Endothelial cell of hepatic sinusoid (primary cell): ENCODE measurements around the gene DDR2.
"Not testable (repeated sequence)": the region's sequence is repeated elsewhere in the genome, so short reads cannot be mapped to it uniquely, and the experiment has no call there.

ENCODE experiments used
- in situ Hi-C: cut with HindIII; loops from 2 replicates; pipeline ENCODE4 v1.10.0; 2017; ENCODE audit warnings: low sequenced_read_pairs

Gene DDR2

DNA sequence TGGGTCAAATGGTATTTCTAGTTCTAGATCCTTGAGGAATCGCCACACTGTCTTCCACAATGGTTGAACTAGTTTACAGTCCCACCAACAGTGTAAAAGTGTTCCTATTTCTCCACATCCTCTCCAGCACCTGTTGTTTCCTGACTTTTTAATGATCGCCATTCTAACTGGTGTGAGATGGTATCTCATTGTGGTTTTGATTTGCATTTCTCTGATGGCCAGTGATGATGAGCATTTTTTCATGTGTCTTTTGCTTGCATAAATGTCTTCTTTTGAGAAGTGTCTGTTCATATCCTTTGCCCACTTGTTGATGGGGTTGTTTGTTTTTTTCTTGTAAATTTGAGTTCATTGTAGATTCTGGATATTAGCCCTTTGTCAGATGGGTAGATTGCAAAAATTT lies 175.2 kb downstream of the DDR2 start:
- in situ Hi-C loops = not testable (repeated sequence)

DNA sequence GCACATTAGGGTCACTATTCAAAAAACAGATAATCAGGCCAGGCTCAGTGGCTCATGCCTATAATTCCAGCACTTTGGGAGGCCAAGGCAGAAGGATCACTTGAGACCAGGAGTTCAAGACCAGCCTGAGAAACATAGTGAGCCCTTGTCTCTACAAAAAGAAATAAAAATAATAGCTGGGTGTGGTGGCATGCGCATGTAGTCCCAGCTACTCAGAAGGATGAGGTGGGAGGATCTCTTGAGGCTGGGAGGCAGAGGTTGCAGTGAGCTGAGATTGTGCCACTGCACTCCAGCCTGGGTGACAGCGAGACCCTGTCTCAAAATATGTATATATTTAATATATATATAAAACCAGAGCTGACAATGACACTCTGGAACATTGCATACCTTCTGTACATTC lies 180.1 kb downstream of the DDR2 start:
- in situ Hi-C loops = not testable (repeated sequence)

DNA sequence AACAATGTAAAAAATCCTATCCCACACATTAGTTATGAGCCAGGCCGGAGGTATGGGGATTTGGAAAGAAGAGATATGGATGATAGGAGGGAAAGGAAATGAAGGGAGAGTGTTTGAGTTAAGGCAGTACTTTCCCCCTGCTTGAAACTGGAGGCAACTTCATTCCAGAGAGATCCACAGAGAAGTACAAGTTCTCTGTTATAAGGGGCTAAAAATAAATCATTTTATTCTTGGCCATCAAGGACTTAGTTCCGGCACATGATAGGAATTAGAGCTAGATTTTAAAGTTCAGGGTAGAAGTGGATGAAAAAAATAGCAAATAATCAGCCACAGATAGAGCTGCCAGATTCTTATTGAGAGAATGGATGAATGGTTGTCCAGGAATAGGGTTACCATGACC lies 185.9 kb downstream of the DDR2 start:
- in situ Hi-C loops = not testable (repeated sequence)

DNA sequence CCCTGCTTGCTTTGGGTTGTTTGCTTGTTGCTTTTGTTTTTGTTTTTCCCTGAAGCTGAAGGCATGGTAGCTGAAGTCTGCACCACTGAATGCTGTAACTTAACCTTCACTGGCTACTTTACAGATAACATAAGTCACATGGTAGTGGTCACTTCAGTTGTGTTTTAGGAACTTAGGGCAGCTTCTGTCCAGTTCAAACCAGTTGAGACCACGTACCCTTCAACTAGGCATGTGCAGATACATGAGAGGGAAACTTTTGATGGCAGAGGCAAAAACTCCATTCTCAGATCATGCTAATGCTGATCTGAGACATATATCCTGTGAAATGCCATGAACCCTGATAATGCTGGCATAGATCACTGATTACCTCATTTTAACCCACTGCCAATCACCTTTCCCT lies 186.4 kb downstream of the DDR2 start:
- in situ Hi-C loops = not testable (repeated sequence)

DNA sequence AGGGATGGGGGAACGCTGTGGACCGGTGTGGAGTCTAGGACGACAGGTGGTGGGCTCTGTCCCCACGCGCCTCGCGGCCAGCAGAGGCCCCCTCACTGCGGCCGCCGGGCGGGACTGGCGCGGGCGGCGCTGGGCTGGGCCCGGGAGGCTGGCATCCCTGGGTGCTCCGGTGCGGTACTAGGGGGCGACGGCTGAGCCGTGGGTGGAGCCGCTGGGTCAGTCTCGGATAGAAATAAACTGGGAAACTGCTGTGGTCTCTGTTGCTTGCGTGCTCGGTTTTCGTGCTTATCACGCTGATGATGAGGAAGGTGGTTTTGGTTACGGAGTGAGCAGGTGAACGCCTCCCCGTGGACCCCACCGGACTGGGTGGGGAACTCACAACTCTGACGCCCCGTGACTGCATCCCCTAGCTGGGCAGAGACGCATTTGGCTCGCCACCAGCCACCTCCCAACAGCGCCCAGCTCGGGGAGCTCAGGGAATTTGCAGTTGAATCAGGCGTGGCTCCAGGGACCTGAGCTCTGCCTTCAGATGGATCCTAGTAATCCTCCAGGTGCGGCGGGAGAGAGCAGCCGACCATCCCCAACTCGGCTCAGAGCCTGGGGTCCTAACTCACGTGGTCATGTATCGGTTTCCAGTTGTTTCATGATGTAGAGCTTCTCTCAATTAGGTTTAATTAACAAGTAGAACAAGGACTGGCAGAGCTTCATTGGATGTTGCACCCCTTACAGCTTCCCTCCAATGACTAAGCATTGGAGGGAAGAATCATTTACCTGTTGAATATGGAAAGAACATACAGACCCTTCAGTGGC lies 190.3 kb downstream of the DDR2 start:
- in situ Hi-C loops = no loop called here

DNA sequence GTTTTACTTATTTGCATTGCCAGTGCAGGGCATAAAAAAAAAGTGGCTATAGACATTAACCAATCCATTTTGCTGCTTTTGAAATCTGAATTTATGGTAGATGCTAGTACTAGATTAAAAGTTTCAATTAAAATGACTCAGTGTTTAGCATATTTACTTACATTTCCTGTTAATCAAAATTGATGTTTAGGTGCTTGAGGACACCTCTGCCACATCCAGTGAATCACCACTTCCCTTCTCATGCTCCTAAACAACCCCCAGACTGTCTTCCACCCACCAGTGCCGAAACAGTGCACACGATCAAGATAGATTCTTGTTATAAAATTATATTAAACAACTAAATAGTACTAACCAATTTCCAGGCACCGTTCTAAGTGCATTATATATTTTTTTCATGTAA lies 191.0 kb downstream of the DDR2 start:
- in situ Hi-C loops = no loop called here

DNA sequence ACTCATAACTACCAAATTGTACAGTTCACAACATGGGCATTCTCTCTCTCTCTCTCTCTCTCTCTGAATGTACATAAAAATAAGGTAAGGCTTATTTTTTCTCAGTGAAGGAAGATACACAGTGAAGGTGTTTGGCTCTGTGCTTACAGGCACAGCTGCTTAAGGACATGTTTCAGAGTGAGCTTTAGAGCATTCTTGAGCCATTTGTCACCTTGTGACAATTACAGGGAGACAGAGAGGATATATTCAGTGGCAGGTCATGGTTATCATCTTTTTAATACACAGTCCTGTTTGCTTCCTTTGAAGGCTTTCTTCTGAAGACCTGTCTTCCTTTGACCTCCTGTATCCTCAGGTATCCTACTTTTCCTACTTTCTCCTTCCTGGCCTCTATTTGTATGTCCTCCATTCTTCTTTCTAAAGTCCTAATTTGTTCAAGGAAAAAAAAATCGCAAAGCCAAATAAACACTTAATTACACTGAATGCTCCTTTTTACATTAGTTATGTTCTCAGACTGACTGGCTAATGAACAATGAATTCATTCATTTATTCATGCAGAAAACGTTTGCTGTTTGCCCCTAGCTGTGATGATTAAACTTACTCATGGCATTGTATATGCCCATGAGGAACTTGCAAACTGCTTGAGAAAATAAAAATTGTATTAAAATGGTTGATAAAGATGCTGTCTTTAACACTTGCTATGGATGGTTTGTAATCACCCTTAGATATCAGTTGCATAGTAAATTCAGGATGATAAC lies 191.7 kb downstream of the DDR2 start:
- in situ Hi-C loops = no loop called here

DNA sequence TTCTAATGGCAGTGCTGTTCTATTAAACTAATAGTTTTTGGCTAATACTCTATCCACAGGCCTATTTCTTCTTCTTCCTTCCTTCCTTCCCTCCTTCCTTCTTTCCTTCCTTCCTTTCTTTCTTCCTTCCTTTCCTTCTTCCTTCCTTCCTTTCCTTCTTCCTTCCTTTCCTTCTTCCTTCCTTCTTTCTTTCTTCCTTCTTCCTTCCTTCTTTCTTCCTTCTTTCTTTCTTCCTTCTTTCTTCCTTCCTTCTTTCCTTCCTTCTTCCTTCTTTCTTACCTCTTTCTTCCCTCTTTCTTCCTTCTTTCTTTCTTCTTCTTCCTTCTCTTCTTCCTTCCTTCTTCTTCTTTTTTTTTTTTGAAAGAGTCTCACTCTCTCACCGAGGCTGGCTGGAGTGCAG lies 197.0 kb downstream of the DDR2 start:
- in situ Hi-C loops = no loop called here

DNA sequence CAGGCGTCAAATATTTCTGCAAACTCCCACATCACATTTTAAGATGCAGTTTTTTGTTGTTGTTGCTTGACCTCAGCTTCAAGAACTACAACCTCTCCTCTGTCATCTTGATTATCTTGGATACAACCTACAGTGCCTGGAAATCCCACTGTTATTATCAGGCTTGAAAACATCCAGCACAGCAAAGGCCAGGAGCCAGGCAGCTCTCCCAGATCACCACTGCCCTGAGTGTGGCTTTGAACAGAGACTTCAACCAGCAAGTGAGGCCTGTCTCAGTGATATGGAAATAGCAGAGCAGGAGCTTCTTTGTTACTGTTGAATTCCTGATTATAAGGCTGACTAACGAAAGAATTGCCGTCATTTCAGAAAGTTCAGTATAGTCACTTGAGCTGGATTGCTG lies 200.2 kb downstream of the DDR2 start:
- in situ Hi-C loops = no loop called here

DNA sequence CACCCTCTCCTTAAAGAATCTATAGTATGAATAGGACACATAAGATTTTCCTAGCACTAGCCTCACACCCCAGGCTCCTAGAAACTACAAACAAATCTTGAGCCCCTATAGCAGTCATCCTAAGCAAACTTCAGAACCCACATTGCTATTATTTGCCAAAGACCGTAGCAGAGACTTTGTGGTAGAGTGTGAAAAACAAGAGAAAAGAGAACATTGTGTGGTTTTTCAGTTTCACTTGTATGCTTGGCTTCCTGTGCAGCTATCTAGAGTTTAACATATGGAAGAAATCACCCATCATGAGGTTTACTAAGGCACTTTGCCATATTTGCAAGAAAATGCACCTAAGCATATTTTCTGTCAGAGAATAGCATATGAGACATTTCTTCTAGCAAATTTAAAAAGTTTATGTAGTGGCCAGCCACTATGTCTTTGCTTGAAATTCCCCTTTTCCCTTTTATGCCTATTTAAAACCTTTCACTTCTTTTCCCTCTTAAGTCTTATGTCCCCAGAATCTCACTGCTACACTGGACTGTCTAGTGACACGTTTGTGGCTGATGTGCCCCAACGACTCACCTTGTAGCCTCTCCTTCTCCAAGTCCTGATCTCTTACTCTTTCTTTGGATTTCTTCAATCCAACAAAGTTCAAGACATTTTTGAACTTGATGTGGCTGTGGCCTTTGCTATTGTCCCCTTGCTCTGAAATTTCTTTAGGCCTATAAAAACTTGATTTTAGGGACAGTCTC lies 203.1 kb downstream of the DDR2 start:
- in situ Hi-C loops = loop anchor here (5.0 kb wide), 1 partner anchor 342 kb away; no protein-coding TSS in a partner anchor
